G401 (cell line): ENCODE data around the gene AQP3. TPM values are rescaled to one million over a fixed set of nuclear protein-coding genes. Genes with fewer than 3 reads are reported as not detected.
"Not testable (repeated sequence)": the region's sequence is repeated elsewhere in the genome, so short reads cannot be mapped to it uniquely, and the experiment has no call there.

Experiments used
- DNase-seq: peaks from one replicate; pipeline ENCODE4 v3.0.0-alpha.2; 2015; ENCODE audit warnings: low spot score
- in situ Hi-C: cut with HindIII; loops from 2 replicates; pipeline ENCODE4 v1.10.0; 2016; ENCODE audit warnings: low sequenced_read_pairs, mixed read lengths
- total RNA-seq: library from RNA; depleted of rRNA; stranded (reverse); fragments of >200 nt; shearing (Covaris generic); gene quantifications from 2 replicates; pipeline ENCODE4 v1.2.3, GENCODE V29; 2014; rRNA removed

Gene AQP3
- not detected in 2 replicates for total RNA-seq

DNA sequence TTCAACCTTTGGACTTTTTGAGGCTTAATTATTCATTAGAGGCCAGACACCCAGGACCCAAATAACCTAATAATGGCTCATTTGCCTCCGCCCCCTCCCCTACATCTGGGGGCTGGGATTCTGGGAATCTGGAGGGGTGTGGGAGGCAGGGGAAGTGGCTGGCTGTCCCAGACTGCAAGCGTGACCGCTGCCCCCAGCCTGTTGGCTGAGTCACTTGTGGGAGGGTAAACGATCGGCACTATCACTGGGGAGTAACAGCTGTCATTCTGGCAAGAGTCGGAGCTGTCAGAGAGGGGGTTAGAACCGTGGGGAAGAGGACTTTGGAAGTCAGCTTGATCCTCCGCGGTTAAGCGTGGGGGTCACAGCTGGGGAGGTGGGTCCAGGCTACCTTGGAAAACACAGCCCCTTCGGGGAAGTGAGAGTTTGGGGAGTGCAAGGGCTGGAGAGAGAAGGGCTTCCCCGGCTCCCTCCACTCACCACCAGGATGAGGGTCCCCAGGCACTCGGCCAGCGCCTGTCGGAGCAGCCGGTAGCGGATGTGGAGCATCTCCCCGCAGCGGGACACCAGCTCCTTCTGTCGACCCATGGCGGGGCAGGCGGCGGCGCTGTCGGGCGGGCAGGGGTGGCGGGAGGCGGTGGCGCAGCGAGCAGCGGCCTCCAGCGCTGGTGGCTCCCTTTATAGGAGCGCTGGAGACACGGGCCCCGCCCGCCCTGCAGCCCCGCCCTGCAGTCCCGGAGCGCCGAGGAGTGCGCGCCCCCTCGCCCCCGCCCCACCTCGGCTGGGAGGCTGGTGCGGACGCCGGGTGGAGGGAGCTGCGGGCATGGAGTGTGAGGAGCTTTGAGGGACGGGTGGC, at the start of gene AQP3:
TSS of gene AQP3 (minus strand) at position 648 of the 853 bp plus-strand sequence. CDS start at position 585, 63 bp downstream.
- in situ Hi-C loops = no loop called here
- DNase-seq = peak; percentile 50

DNA sequence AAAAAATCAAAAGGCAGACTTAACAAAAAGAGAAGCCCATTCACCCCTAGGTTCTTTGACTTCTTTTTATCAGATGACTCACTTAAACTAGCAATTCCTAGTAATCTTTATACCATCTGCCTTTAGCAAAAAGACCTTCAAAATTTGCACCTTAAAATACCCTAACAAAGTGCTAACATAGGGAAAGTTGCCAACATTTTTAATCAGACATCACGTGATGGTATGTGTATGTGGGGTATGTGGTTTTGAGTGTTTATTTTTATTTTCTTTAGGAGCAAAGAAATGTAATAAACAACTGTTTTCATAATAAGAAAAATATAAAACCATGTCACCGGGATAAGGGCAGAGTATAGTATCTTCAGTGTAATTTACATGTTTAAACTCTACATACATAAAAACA, 46.4 kb upstream of the AQP3 start:
- DNase-seq, in situ Hi-C loops: not testable (repeated sequence)

DNA sequence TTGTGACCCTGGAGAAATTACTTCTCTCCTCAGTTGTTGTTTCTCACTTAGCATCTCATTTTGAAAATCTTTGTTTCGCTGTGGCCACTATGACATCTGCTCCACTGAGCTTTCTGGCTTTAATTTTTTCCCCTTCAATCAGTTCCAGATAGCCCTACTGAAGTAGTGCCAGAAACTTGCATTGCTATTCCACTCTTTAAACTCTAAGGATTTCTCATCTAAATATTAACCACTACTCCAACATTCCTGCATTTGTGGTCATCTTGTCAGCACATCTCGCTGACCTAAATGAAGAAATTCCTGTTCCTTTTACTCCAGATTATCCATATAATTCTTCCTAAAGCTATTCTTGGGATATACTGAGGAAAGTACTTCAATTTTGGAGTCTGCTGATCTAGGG, 41.7 kb upstream of the AQP3 start:
- in situ Hi-C loops = no loop called here
- no peak for DNase-seq

GRCh38 chr9:33485312-33485711, 37.9 kb upstream of the AQP3 start:
- DNase-seq, in situ Hi-C loops: not testable (repeated sequence)

DNA sequence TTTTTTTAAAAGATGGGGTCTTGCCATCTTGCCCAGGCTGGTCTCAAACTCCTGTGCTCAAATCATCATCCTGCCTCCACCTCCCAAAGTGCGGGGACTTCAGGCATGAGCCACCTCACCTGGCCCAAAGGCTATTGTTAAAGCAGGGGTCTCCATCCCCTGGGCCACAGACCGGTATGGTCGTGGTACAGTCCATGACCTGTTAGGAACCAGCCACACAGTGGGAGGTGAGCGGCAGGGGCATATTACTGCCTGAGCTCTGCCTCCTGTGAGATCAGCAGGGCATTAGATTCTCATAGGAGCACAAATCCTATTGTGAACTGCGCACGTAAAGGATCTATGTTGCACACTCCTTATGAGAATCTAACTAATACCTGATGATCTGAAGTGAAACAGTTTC, 33.6 kb upstream of the AQP3 start:
- DNase-seq = no peak
- in situ Hi-C loops = no loop called here

- in situ Hi-C loops = no loop called here
- DNase-seq = no peak
Measured at GRCh38 chr9:33480106-33480505, 32.7 kb upstream of the AQP3 start.

- DNase-seq = no peak
- in situ Hi-C loops = no loop called here
Measured at GRCh38 chr9:33476503-33476902, 29.1 kb upstream of the AQP3 start.

- in situ Hi-C loops = no loop called here
- DNase-seq = no peak
Measured at GRCh38 chr9:33475357-33475756, 28.0 kb upstream of the AQP3 start.

- in situ Hi-C loops = no loop called here
- DNase-seq = peak; percentile 100
Measured at GRCh38 chr9:33473643-33474352, 26.4 kb upstream of the AQP3 start, which contains the start of gene NOL6. TSS of gene NOL6 (minus strand) at chr9:33473924. CDS start at chr9:33473842, 82 bp downstream.

- in situ Hi-C loops = no loop called here
- no peak for DNase-seq
Measured at GRCh38 chr9:33472881-33473615, 25.7 kb upstream of the AQP3 start.

DNA sequence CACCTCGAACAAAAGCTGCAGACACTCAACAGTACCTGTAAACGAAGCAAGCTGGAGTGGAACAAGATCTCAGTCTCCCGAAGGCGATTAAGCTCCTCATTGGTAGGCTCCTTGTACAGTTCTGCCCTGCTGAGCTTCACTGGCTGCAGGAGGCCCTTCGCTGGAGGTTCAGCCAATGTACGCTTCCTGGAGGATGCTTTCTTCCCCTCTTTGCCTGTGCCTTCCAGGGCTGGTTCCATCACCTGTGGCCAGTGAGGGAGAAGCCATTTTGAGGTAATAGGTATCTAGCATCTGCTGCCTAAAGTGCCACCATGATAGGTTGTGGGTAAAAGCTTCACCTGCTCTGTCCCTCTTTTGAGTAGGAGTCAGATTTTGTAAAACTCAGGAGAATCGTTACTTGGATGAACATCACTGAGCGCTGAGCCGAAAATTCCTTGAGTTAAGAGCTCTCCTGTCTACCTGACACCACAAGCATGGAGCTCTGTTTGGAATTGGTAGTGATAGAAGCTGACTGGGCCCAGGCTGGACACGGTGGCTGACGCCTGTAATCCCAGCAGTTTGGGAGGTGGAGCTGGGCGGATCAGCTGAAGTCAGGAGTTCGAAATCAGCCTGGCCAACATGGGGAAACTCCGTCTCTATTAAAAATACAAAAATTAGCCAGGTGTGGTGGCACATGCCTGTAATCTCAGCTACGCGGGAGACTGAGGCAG, 24.9 kb upstream of the AQP3 start:
- DNase-seq = no peak
- in situ Hi-C loops = no loop called here

GRCh38 chr9:33471361-33471760, 24.0 kb upstream of the AQP3 start:
- in situ Hi-C loops = no loop called here
- no peak for DNase-seq

- DNase-seq = no peak
- in situ Hi-C loops = no loop called here
Measured at GRCh38 chr9:33469891-33470290, 22.5 kb upstream of the AQP3 start.

- DNase-seq = no peak
- in situ Hi-C loops = no loop called here
Measured at GRCh38 chr9:33468797-33469621, 21.6 kb upstream of the AQP3 start.

DNA sequence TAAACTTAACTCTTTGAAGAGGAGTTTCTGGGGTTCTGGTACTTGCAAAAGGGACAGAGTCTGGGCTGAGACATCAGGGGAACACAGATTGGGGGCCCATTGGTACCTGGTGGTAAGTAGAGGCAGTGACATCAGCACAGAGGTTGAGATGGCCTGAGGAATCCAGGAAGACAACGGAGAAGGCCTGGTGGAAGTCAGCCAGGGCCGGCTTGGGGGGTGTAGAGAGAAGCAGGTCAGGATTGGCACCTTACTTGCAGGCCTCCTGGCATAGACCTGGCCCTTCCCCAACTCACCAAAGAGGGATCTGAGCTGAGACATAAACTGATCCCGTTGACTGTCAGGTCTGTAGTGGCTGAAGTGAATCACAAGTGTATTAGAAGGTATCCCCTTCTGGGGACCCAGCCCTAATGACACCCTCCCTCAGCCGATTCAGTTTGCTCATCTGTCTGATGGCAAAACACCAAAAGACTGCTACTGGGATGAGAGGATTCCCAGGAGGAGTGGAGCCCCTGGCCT, 20.9 kb upstream of the AQP3 start:
- in situ Hi-C loops = no loop called here
- DNase-seq = no peak

- DNase-seq = no peak
- in situ Hi-C loops = no loop called here
Measured at GRCh38 chr9:33467526-33467925, 20.1 kb upstream of the AQP3 start.

DNA sequence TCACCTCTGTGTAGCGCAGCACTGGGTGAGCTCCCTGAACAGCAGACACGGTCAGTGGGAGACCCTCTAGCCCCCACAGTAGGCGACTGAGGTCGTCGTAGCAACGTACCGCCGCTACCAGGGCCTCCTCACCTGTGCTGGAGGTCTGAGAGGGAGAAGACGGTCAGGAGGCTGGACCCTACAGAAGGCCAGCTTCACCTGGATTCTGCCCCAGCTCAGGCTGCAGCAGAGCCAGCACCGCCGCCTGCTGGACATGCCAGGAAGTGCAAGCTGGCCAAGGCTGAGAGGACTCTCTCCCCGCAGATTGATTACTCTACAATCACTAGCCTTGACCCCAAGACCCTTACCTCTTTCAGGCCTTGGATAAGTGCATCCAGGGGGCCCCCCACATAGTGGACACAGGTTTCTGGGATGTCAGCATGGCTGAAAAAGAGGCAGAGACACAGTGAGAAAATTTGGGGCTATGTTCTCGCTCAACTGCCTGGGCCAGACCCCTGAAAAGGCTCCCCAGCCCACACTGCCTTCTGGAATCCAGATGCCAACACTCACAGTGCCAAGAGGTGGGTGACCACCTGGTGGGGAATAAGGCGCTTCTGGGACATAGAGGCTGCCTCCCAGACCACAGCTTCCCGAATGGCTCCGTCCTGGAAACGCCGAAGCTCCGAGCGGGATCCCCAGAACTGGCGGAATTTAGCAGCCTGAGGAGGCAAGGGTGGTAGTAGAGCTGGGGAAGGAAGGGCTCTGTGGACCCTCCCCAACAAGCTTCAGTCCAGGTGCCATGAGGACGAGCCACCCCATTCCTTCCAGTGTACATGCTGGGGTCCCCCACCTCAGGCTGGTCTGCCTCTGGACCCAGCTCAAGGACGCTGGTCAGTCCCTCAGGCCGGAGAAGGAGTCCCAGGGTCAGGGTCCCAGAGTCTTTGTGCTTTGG, 19.4 kb upstream of the AQP3 start:
- peak; percentile 57 for DNase-seq
- in situ Hi-C loops = no loop called here
